GM12878 (cell line): ENCODE results near the gene CCDC85B. TPM values are rescaled to one million over a fixed set of nuclear protein-coding genes. Genes with fewer than 3 reads are reported as not detected.
A peak's percentile ranks its signal among the peaks of the same experiment; 100 is the strongest.

ENCODE experiments used
- ATAC-seq: fragments of 200-7000 bp; cut with Tn5 transposase; 3 replicates; pipeline ENCODE4 v1.9.1; 2020; ENCODE audit warnings: mild to moderate bottlenecking, moderate library complexity
- BruUV-seq: library from RNA; stranded (reverse); fragments of 400-500 nt; replicated peaks from 2 replicates; lab custom pipeline; 2021; lab: Mats Ljungman, UMichigan
- CTCF ChIA-PET: fragments of 300-600 bp; sonication (Branson Sonifier 250); formaldehyde crosslinking; extraction: SDS; loops from one replicate; lab custom pipeline; 2021; ENCODE audit warnings: inconsistent platforms; lab: Yijun Ruan, JAX
- POLR2A ChIA-PET: fragments of 350-600 bp; formaldehyde crosslinking; extraction: SDS; loops from one replicate; lab custom pipeline; 2021; ENCODE audit warnings: inconsistent platforms; lab: Charles Lee
- RAD21 ChIA-PET: fragments of 300-600 bp; sonication (Branson Sonifier 250); formaldehyde crosslinking; loops from one replicate; lab custom pipeline; 2023; ENCODE audit warnings: antibody characterized with exemption; ENCODE audit not compliant: unreplicated experiment; lab: Charles Lee
- SMC1A ChIA-PET: fragments of 300-600 bp; sonication (Branson Sonifier 250); formaldehyde crosslinking; loops from one replicate; lab custom pipeline; 2023; ENCODE audit not compliant: unreplicated experiment, uncharacterized antibody; lab: Charles Lee
- DNase-seq: peaks from one replicate; pipeline ENCODE4 v3.0.0-alpha.2; 2011; ENCODE audit warnings: low read depth, low spot score
- FAIRE-seq: peaks from 3 replicates; lab custom pipeline; 2011; peaks lifted over from hg19 to GRCh38; lab: Jason Lieb, UNC
- H2AFZ ChIP-seq: 2 replicates; pipeline ENCODE4 v1.6.0; 2011; ENCODE audit warnings: low read depth, low read length, control low read depth; ENCODE audit not compliant: control insufficient read depth
- H3K27ac ChIP-seq: 2 replicates; pipeline ENCODE4 v1.5.1; 2011; ENCODE audit warnings: control low read depth; ENCODE audit not compliant: control insufficient read depth, insufficient read depth
- H3K27me3 ChIP-seq, 2 experiments: replicated peaks in 1 of 2; 2 replicates each; pipeline versions ENCODE4 v1.6.0 to v1.6.1; 2011; ENCODE audit warnings: low read length in 1 of 2; ENCODE audit not compliant: control insufficient read depth in 2 of 2, insufficient read depth in 2 of 2
- H3K36me3 ChIP-seq, 2 experiments: 2 replicates each; pipeline ENCODE4 v1.5.1; 2011; ENCODE audit warnings: low read length in 1 of 2; ENCODE audit not compliant: control insufficient read depth in 2 of 2, insufficient read depth in 2 of 2
- H3K4me1 ChIP-seq: 2 replicates; pipeline ENCODE4 v1.6.1; 2011; ENCODE audit warnings: mild to moderate bottlenecking, low read length, moderate library complexity, mixed read lengths; ENCODE audit not compliant: control insufficient read depth, insufficient read depth
- H3K4me2 ChIP-seq: 2 replicates; pipeline ENCODE4 v1.6.0; 2011; ENCODE audit warnings: control low read depth; ENCODE audit not compliant: control insufficient read depth, insufficient read depth
- H3K4me3 ChIP-seq: fragments of 200-600 bp; sonication (generic); 2 replicates; pipeline ENCODE4 v1.5.1; 2016
- H3K79me2 ChIP-seq: 2 replicates; pipeline ENCODE4 v1.6.0; 2011; ENCODE audit warnings: low read length; ENCODE audit not compliant: control insufficient read depth, insufficient read depth
- H3K9ac ChIP-seq: 2 replicates; pipeline ENCODE4 v1.8.0; 2011; ENCODE audit warnings: low read length, control low read depth, mixed read lengths; ENCODE audit not compliant: control insufficient read depth, insufficient read depth
- H3K9me3 ChIP-seq: replicated peaks from 3 replicates; pipeline ENCODE4 v1.5.1; 2011; ENCODE audit warnings: mild to moderate bottlenecking, low read length; ENCODE audit not compliant: control insufficient read depth, insufficient read depth
- H4K20me1 ChIP-seq: 2 replicates; pipeline ENCODE4 v1.6.0; 2011; ENCODE audit not compliant: control insufficient read depth, insufficient read depth
- ASH2L ChIP-seq: fragments of 300-600, 200-600 bp; sonication (generic); IDR thresholded peaks from 2 replicates; pipeline ENCODE4 v1.6.1; 2017; ENCODE audit warnings: low read depth, mild to moderate bottlenecking, borderline replicate concordance
- EZH2 ChIP-seq: IDR thresholded peaks from 2 replicates; pipeline ENCODE4 v1.6.1; 2012; ENCODE audit warnings: low read depth, mild to moderate bottlenecking, control low read depth, inconsistent platforms, low read length, borderline replicate concordance; ENCODE audit not compliant: control insufficient read depth
- FOXM1 ChIP-seq: IDR thresholded peaks from 2 replicates; pipeline ENCODE4 v1.6.1; 2012; ENCODE audit warnings: low read depth, mild to moderate bottlenecking, inconsistent platforms, low read length, moderate library complexity
- POLR2A ChIP-seq: IDR thresholded peaks from 2 replicates; pipeline ENCODE4 v1.6.1; 2011; ENCODE audit warnings: low read depth, mild to moderate bottlenecking, low read length
- RAD51 ChIP-seq: fragments of 450-650 bp; IDR thresholded peaks from 2 replicates; pipeline ENCODE4 v1.6.1; 2016; ENCODE audit warnings: moderate library complexity, mild to moderate bottlenecking, inconsistent platforms
- RBBP5 ChIP-seq: fragments of 200-600 bp; sonication (generic); conservative IDR thresholded peaks from 2 replicates; pipeline ENCODE4 v1.6.1; 2016
- SMAD1 ChIP-seq: fragments of 450-650 bp; IDR thresholded peaks from 2 replicates; pipeline ENCODE4 v1.6.1; 2018; ENCODE audit warnings: mild to moderate bottlenecking, low read depth; ENCODE audit not compliant: partially characterized antibody
- SMC3 ChIP-seq: IDR thresholded peaks from 2 replicates; pipeline ENCODE4 v1.6.1; 2011; ENCODE audit warnings: low read length, improper control_type of control experiment, borderline replicate concordance
- TCF3 ChIP-seq: IDR thresholded peaks from 2 replicates; pipeline ENCODE4 v1.6.1; 2012; ENCODE audit warnings: low read depth, mild to moderate bottlenecking, low read length, borderline replicate concordance; ENCODE audit not compliant: insufficient read depth
- WRNIP1 ChIP-seq: IDR thresholded peaks from 2 replicates; pipeline ENCODE4 v1.6.1; 2011; ENCODE audit warnings: low read depth, low read length, improper control_type of control experiment, borderline replicate concordance
- YY1 ChIP-seq: IDR thresholded peaks from 2 replicates; pipeline ENCODE4 v1.6.1; 2011; ENCODE audit warnings: low read depth, mild to moderate bottlenecking, low read length
- ZNF24 ChIP-seq: fragments of 450-650 bp; IDR thresholded peaks from 2 replicates; pipeline ENCODE4 v1.6.1; 2017; ENCODE audit warnings: antibody characterized with exemption, mild to moderate bottlenecking
- WGBS: methylation state at CpG from one replicate; pipeline ENCODE4 v1.1.6; 2016; ENCODE audit warnings: low lambda C conversion rate; ENCODE audit not compliant: insufficient replicate concordance, insufficient coverage; ENCODE audit errors: missing lambda C conversion rate; 5-methylcytosine and 5-hydroxymethylcytosine counted together
- in situ Hi-C: fragments of 300-500 bp; cut with MboI; formaldehyde crosslinking; loops from 9 replicates; pipeline ENCODE4 v1.14.3; 2018; ENCODE audit warnings: mixed read lengths
- intact Hi-C: fragments of 100-400 bp; cut with micrococcal nuclease; formaldehyde crosslinking; loops from one replicate; pipeline ENCODE4 v1.14.2; 2022; ENCODE audit not compliant: unreplicated experiment
- polyA plus RNA-seq, 11 experiments: library from polyadenylated mRNA; depleted of rRNA in 4 of 11; unstranded in 6 of 11; stranded (reverse) in 5 of 11; fragments of >200 nt; fragmentation: Nextera tagmentation in 4 of 11; fragmentation: Illumina TruSeq in 1 of 11; extraction: Ambion mirVana in 4 of 11; extraction: Trizol in 1 of 11; gene quantifications; 1 replicate in 1 of 11; 2 replicates in 10 of 11; pipeline versions ENCODE4 v1.2.1 to v1.2.3, GENCODE V29; 2011 to 2016; ENCODE audit warnings: inconsistent platforms in 2 of 11, missing spikeins in 2 of 11, low read depth in 1 of 11
- total RNA-seq, 4 experiments: library from RNA; depleted of rRNA in 3 of 4; stranded (reverse); fragments of >200 nt in 3 of 4; fragmentation: Illumina TruSeq in 1 of 4; extraction: Trizol in 1 of 4; gene quantifications; 2 replicates each; pipeline versions ENCODE4 v1.2.1 to v1.2.3, GENCODE V29; 2013 to 2021
- TF ChIP-seq, protein P1 (sequence below): fragments of 450-650 bp; formaldehyde crosslinking; IDR thresholded peaks from 2 replicates; pipeline ENCODE4 v1.4.0; 2022; ENCODE audit warnings: mild to moderate bottlenecking, moderate library complexity
- TF ChIP-seq, protein P2 (sequence below): IDR thresholded peaks from 2 replicates; pipeline ENCODE4 v1.6.1; 2012; ENCODE audit warnings: low read depth, low read length, improper control_type of control experiment
- TF ChIP-seq, protein P3 (sequence below): fragments of 150-350 bp; IDR thresholded peaks from 2 replicates; pipeline ENCODE4 v1.6.1; 2016; ENCODE audit warnings: low read depth, low read length

Gene CCDC85B
- total and polyA plus RNA-seq, 10 of the 15 experiments (the other 5 are each of a cell fraction or from before 2014, with no cell fraction given), result 0.32 to 114 (median 49.5) TPM

- intact Hi-C loops (loop anchor here (2.0 to 5.0 kb wide), 2 partner anchors 30 to 193 kb away; partner anchors contain the start of genes FIBP and SF3B2), in situ Hi-C loops (loop anchor here (25.0 kb wide), 1 partner anchor 1622 kb away; the partner anchor contains the start of genes DNAJC4, FKBP2, NUDT22 and PPP1R14B)
- peaks cover 25% of the 10 kb centered on the region for H3K4me1 ChIP-seq
- ChIA-PET SMC1A (interaction anchor here (0.8 to 4.3 kb wide), 14 partner anchors 10 to 204 kb away, joined by 3 to 52 read pairs (median 5); partner anchors contain the start of genes CCDC85B, FIBP, KAT5 and SF3B2), RAD21 (interaction anchor here (0.6 to 5.0 kb wide), 22 partner anchors 12 to 276 kb away, joined by 3 to 76 read pairs (median 4); partner anchors contain the start of genes BANF1, CCDC85B, EIF1AD and FIBP), POLR2A (interaction anchor here (0.5 to 5.6 kb wide), 25 partner anchors 11 to 276 kb away, joined by 3 to 155 read pairs (median 6); partner anchors contain the start of genes BANF1, CCDC85B, EFEMP2 and EIF1AD), CTCF (interaction anchor here (0.9 to 5.7 kb wide), 30 partner anchors 9 to 289 kb away, joined by 3 to 146 read pairs (median 4); partner anchors contain the start of genes CCDC85B, CTSW, EFEMP2 and FIBP)
- peak overlapping the region; percentile 100 for H3K27ac ChIP-seq
- H3K9ac ChIP-seq, result peak overlapping the region; percentile 97
- peak; percentile 90 for DNase-seq
- peak overlapping the region; percentile 74 for H2AFZ ChIP-seq
- peak overlapping the region; percentile 85 for H3K4me3 ChIP-seq
- FAIRE-seq, result peak; percentile 90
- H3K4me2 ChIP-seq, result peak overlapping the region; percentile 99
- H3K27me3 ChIP-seq, result no peaks in the 10 kb centered on the region
- 1% methylated on average over 39 of the region's 46 CpGs for WGBS
- H4K20me1 ChIP-seq, result peaks cover 14% of the 10 kb centered on the region
- no TSS peak for BruUV-seq
- ATAC-seq, result peak; percentile 78
- H3K79me2 ChIP-seq, result peaks cover 62% of the 10 kb centered on the region
- H3K9me3 ChIP-seq, result no peaks in the 10 kb centered on the region
- peaks cover 29 to 35% of the 10 kb centered on the region in 2 experiments for H3K36me3 ChIP-seq
- TF ChIP-seq YY1 (no peak), SMAD1 (no peak), TCF3 (peak; percentile 24; the same call in 1 of the 2 replicates), EZH2 (no peak), POLR2A (peak; percentile 87), RBBP5 (no peak), WRNIP1 (no peak), ASH2L (no peak), SMC3 (no peak), ZNF24 (no peak), FOXM1 (no peak), RAD51 (no peak)
- TF ChIP-seq, protein P1, sequence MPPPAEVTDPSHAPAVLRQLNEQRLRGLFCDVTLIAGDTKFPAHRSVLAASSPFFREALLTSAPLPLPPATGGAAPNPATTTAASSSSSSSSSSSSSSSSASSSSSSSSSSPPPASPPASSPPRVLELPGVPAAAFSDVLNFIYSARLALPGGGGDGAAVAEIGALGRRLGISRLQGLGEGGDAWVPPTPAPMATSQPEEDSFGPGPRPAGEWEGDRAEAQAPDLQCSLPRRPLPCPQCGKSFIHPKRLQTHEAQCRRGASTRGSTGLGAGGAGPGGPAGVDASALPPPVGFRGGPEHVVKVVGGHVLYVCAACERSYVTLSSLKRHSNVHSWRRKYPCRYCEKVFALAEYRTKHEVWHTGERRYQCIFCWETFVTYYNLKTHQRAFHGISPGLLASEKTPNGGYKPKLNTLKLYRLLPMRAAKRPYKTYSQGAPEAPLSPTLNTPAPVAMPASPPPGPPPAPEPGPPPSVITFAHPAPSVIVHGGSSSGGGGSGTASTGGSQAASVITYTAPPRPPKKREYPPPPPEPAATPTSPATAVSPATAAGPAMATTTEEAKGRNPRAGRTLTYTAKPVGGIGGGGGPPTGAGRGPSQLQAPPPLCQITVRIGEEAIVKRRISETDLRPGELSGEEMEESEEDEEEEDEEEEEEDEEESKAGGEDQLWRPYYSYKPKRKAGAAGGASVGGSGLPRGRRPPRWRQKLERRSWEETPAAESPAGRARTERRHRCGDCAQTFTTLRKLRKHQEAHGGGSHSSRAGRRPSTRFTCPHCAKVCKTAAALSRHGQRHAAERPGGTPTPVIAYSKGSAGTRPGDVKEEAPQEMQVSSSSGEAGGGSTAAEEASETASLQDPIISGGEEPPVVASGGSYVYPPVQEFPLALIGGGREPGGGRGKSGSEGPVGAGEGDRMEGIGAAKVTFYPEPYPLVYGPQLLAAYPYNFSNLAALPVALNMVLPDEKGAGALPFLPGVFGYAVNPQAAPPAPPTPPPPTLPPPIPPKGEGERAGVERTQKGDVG (CRISPR knock-in tag), result no peak
- TF ChIP-seq, protein P2, sequence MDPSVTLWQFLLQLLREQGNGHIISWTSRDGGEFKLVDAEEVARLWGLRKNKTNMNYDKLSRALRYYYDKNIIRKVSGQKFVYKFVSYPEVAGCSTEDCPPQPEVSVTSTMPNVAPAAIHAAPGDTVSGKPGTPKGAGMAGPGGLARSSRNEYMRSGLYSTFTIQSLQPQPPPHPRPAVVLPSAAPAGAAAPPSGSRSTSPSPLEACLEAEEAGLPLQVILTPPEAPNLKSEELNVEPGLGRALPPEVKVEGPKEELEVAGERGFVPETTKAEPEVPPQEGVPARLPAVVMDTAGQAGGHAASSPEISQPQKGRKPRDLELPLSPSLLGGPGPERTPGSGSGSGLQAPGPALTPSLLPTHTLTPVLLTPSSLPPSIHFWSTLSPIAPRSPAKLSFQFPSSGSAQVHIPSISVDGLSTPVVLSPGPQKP, result peak; percentile 74
- TF ChIP-seq, protein P3, sequence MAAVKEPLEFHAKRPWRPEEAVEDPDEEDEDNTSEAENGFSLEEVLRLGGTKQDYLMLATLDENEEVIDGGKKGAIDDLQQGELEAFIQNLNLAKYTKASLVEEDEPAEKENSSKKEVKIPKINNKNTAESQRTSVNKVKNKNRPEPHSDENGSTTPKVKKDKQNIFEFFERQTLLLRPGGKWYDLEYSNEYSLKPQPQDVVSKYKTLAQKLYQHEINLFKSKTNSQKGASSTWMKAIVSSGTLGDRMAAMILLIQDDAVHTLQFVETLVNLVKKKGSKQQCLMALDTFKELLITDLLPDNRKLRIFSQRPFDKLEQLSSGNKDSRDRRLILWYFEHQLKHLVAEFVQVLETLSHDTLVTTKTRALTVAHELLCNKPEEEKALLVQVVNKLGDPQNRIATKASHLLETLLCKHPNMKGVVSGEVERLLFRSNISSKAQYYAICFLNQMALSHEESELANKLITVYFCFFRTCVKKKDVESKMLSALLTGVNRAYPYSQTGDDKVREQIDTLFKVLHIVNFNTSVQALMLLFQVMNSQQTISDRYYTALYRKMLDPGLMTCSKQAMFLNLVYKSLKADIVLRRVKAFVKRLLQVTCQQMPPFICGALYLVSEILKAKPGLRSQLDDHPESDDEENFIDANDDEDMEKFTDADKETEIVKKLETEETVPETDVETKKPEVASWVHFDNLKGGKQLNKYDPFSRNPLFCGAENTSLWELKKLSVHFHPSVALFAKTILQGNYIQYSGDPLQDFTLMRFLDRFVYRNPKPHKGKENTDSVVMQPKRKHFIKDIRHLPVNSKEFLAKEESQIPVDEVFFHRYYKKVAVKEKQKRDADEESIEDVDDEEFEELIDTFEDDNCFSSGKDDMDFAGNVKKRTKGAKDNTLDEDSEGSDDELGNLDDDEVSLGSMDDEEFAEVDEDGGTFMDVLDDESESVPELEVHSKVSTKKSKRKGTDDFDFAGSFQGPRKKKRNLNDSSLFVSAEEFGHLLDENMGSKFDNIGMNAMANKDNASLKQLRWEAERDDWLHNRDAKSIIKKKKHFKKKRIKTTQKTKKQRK, result no peak
These were observed 31.2 kb upstream of the CCDC85B start for GRCh38 chr11:65859095-65859811.
